Right lobe of liver (tissue), 6 donors: ENCODE measurements around the gene NDUFA11. TPM values are rescaled to one million over a fixed set of nuclear protein-coding genes. Genes with fewer than 3 reads are reported as not detected.

Source experiments
- ATAC-seq, 4 donors: fragments of 200-7000 bp; cut with Tn5 transposase; one replicate each; pipeline ENCODE4 v1.9.1; 2020; ENCODE audit warnings: mild to moderate bottlenecking in 4 of 4, moderate library complexity in 4 of 4
- DNase-seq, 3 donors: peaks; one replicate each; pipeline ENCODE4 v3.0.0-alpha.2; 2020
- H3K27ac ChIP-seq, 3 donors: fragments of 200-600 bp; one replicate each; pipeline ENCODE4 v1.8.0; 2022
- H3K27me3 ChIP-seq, 2 donors: fragments of 200-600 bp; one replicate each; pipeline ENCODE4 v1.8.0; 2022
- H3K36me3 ChIP-seq, 4 donors: fragments of 200-600 bp; sonication (generic) in 1 of 4; one replicate each; pipeline versions ENCODE4 v1.5.1 to v1.8.0; 2017 to 2022; ENCODE audit warnings: control low read depth in 1 of 4
- H3K4me1 ChIP-seq, 4 donors: fragments of 200-600 bp; sonication (generic) in 1 of 4; one replicate each; pipeline versions ENCODE4 v1.5.1 to v1.8.0; 2017 to 2022; ENCODE audit warnings: control low read depth in 1 of 4
- H3K4me3 ChIP-seq, 3 donors: fragments of 200-600 bp; one replicate each; pipeline ENCODE4 v1.8.0; 2022
- H3K9me3 ChIP-seq, 4 donors: fragments of 200-600 bp; sonication (generic) in 1 of 4; one replicate each; pipeline versions ENCODE4 v1.5.1 to v1.8.0; 2017 to 2022; ENCODE audit warnings: control low read depth in 1 of 4
- POLR2A ChIP-seq: fragments of 450-650 bp; IDR thresholded peaks from one replicate; pipeline ENCODE4 v1.6.1; 2017; ENCODE audit warnings: antibody characterized with exemption, mild to moderate bottlenecking
- WGBS: methylation state at CpG from one replicate; pipeline ENCODE4 v1.1.6; 2018; ENCODE audit warnings: low coverage, low lambda C conversion rate; ENCODE audit not compliant: insufficient coverage; ENCODE audit errors: missing lambda C conversion rate; 5-methylcytosine and 5-hydroxymethylcytosine counted together
- intact Hi-C, 2 donors: fragments of 100-400 bp; cut with DNase I; formaldehyde crosslinking; loops; one replicate each; pipeline versions ENCODE4 v1.11.2 to v1.14.1; 2022
- total RNA-seq, 6 experiments: library from RNA; depleted of rRNA in 2 of 6; stranded (reverse); fragments of >200 nt in 2 of 6; fragmentation: NEBNext Ultra II Directional in 3 of 6; extraction: Animal tissue kit (Norgen Biotek cat#: 25700) in 3 of 6; gene quantifications; one replicate each; pipeline versions ENCODE4 v1.1.0 to v1.2.4, GENCODE V29; 2016 to 2023
- TF ChIP-seq, protein P1 (sequence below), 4 donors: fragments of 200-600 bp in 3 of 4; fragments of 450-650 bp in 1 of 4; IDR thresholded peaks; one replicate each; pipeline versions ENCODE4 v1.5.1 to v1.8.0; 2016 to 2022; ENCODE audit warnings: antibody characterized with exemption in 4 of 4, mild to moderate bottlenecking in 2 of 4
- donor health status: DM: no; HTN: yes; CAD: no.
- donor health status: DM: no; HTN: no; CAD: no.
- donor health status: DM: no; HTN: no; CAD: no.
- donor health status: DM: no; HTN: yes; CAD: no.
- donor health status: DM: no; HTN: yes; CAD: no.

The NDUFA11 gene
- total RNA-seq, 6 experiments from 2014 or later, result 108 to 161 (median 157) TPM

DNA sequence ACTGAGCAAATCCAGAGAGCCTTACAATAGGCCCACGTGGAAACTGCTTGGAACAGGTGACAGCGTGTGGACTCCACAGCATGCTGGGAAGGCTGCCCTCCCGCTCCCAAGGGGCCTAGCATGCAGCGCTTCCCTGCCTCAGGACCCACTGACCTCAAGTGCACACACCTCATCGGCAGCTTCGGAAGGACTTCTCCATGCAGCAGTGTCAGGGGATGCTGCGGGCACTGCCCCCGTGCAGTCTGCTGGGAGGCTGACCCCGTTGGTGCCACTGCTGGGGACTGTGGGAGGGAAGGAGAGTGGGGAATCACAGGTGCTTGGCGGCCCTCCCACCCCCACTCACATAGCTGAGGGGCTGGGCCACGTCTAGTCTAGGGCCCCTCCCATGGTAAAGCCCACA lies 27.7 kb upstream of the NDUFA11 start:
- Histone ChIP-seq H3K4me3 (no peak overlapping the region), H3K27ac (no peak overlapping the region), H3K4me1 (peaks cover 0 to 22% (median 10%) of the 10 kb centered on the region in 4 donors), H3K9me3 (no peaks in the 10 kb centered on the region), H3K36me3 (peaks cover 0 to 54% (median 13%) of the 10 kb centered on the region in 4 donors), H3K27me3 (no peaks in the 10 kb centered on the region)
- ATAC-seq (no peak), DNase-seq (no peak)
- intact Hi-C loops, result no loop called here
- 100% methylated on average over 1 of the region's 11 CpGs for WGBS
- TF ChIP-seq, protein P1, sequence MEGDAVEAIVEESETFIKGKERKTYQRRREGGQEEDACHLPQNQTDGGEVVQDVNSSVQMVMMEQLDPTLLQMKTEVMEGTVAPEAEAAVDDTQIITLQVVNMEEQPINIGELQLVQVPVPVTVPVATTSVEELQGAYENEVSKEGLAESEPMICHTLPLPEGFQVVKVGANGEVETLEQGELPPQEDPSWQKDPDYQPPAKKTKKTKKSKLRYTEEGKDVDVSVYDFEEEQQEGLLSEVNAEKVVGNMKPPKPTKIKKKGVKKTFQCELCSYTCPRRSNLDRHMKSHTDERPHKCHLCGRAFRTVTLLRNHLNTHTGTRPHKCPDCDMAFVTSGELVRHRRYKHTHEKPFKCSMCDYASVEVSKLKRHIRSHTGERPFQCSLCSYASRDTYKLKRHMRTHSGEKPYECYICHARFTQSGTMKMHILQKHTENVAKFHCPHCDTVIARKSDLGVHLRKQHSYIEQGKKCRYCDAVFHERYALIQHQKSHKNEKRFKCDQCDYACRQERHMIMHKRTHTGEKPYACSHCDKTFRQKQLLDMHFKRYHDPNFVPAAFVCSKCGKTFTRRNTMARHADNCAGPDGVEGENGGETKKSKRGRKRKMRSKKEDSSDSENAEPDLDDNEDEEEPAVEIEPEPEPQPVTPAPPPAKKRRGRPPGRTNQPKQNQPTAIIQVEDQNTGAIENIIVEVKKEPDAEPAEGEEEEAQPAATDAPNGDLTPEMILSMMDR (IDR thresholded peaks at IDR 0.05), result no peak
- TF ChIP-seq POLR2A, result no peak

DNA sequence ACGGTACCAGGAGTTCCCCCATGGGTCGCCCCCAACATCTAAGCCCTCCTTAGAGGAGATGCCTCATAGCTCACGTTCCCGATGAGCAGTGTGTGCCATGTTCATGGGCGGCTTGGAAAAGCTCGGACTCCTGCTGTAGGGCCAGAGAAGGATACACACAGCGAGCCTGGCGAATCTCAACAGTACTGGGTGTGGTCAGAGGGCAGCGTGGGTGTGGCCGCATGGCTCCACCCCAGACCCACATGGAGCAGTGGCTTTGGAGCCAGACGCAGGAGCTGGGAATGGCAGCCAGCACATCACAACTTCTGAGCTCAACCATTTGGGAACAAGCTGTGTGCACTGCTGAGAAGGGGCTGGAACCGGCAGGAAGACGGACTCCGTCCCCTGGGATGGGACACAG lies 26.0 kb upstream of the NDUFA11 start:
- no peak overlapping the region for H3K4me3 ChIP-seq
- H3K27ac ChIP-seq, result no peak overlapping the region
- no peak for DNase-seq
- WGBS, result 100% methylated on average over 3 of the region's 14 CpGs
- no peaks in the 10 kb centered on the region for H3K27me3 ChIP-seq
- intact Hi-C loops, result no loop called here
- ATAC-seq, result no peak
- H3K4me1 ChIP-seq, result peaks cover 0 to 10% (median 4%) of the 10 kb centered on the region in 4 donors
- no peaks in the 10 kb centered on the region for H3K9me3 ChIP-seq
- peaks cover 3 to 67% (median 19%) of the 10 kb centered on the region in 4 donors for H3K36me3 ChIP-seq
- TF ChIP-seq, protein P1 (IDR thresholded peaks at IDR 0.05), result no peak
- TF ChIP-seq POLR2A, result no peak

DNA sequence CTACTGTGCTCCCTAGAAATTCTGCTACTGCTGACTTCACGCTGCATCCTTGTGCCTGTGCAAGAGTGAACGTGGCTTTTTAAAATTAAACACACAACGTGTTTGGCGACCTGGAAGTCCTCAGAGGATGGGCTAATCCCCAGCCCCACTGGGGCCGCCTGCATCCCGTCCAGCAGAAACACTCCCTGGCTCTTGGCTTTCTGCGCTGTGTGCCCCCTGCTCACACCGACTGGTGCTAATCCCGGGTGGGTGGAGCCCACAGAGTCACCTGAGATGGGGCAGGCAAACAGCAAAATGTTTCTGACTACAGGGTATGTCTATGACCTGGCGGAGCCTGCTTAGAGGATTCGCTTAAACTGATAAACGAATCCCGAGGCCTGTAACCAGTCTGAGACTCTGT lies 25.6 kb upstream of the NDUFA11 start:
- 100% methylated on average over 1 of the region's 13 CpGs for WGBS
- ATAC-seq (no peak), DNase-seq (no peak)
- Histone ChIP-seq H3K36me3 (peaks cover 3 to 72% (median 21%) of the 10 kb centered on the region in 4 donors), H3K27ac (no peak overlapping the region), H3K9me3 (no peaks in the 10 kb centered on the region), H3K4me3 (no peak overlapping the region), H3K27me3 (no peaks in the 10 kb centered on the region), H3K4me1 (peaks cover 0 to 5% (median 2%) of the 10 kb centered on the region in 4 donors)
- intact Hi-C loops, result no loop called here
- no peak for TF ChIP-seq POLR2A
- TF ChIP-seq, protein P1 (IDR thresholded peaks at IDR 0.05), result no peak

DNA sequence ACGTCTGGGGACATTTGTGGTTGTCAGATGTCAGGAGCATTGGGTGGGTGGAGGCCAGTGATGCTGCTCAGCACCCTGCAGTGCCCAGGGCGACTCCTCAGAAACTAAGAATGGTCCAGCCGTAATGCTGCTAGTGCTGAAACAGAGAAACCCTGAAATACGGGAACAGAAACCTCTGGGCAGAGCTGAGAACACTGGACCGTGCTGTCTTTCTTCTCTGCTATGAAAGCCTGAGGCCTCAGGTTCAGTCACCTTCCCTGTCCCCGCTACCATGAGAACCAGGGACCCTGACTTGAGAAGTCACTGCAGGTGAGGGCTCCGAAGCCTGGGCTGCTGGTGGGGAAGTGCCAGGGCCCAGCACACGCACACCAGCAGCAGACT lies 23.8 kb upstream of the NDUFA11 start:
- no peak for DNase-seq
- WGBS, result 82% methylated on average over 1 of the region's 8 CpGs
- no peak for TF ChIP-seq POLR2A
- TF ChIP-seq, protein P1 (IDR thresholded peaks at IDR 0.05), result no peak
- no peak overlapping the region for H3K4me3 ChIP-seq
- no peaks in the 10 kb centered on the region for H3K4me1 ChIP-seq
- ATAC-seq, result no peak
- intact Hi-C loops, result no loop called here
- peaks cover 3 to 83% (median 30%) of the 10 kb centered on the region in 4 donors for H3K36me3 ChIP-seq
- H3K9me3 ChIP-seq, result no peaks in the 10 kb centered on the region
- H3K27ac ChIP-seq, result no peak overlapping the region
- H3K27me3 ChIP-seq, result no peaks in the 10 kb centered on the region
